ENCODE results near the gene RRP36.

DNA sequence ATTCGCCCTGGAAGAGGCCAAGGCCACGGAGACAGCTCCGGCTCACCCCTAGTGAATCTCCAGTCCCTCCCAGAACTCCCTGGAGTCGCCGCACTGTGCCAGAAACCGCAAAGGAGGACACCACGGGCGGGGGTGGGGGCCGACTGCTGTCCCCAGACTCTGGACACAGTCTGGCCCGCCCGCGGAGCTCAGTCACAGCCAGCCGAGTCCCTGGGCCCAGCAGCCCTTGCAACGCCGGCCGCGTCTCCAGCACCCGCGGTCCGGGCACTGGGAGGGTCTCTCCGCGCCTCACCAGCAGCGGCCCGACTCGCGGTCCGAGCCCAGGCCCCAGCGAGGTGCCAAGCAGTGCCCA is 43.0 kb upstream of the RRP36 start:
- TF ChIP-seq, protein P1, sequence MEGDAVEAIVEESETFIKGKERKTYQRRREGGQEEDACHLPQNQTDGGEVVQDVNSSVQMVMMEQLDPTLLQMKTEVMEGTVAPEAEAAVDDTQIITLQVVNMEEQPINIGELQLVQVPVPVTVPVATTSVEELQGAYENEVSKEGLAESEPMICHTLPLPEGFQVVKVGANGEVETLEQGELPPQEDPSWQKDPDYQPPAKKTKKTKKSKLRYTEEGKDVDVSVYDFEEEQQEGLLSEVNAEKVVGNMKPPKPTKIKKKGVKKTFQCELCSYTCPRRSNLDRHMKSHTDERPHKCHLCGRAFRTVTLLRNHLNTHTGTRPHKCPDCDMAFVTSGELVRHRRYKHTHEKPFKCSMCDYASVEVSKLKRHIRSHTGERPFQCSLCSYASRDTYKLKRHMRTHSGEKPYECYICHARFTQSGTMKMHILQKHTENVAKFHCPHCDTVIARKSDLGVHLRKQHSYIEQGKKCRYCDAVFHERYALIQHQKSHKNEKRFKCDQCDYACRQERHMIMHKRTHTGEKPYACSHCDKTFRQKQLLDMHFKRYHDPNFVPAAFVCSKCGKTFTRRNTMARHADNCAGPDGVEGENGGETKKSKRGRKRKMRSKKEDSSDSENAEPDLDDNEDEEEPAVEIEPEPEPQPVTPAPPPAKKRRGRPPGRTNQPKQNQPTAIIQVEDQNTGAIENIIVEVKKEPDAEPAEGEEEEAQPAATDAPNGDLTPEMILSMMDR (IDR thresholded peaks at IDR 0.05), result no peak
- TF ChIP-seq CHD2 (IDR thresholded peaks at IDR 0.05; ENCODE audit: low read length, partially characterized antibody) (no peak), TAF1 (IDR thresholded peaks at IDR 0.05; ENCODE audit: borderline replicate concordance, low read depth, low read length) (no peak), TCF12 (IDR thresholded peaks at IDR 0.05) (no peak), EP300 (IDR thresholded peaks at IDR 0.05; ENCODE audit: borderline replicate concordance in 1 of 2, low read depth in 1 of 2, low read length in 1 of 2) (no peak)
- TF ChIP-seq, protein P2, sequence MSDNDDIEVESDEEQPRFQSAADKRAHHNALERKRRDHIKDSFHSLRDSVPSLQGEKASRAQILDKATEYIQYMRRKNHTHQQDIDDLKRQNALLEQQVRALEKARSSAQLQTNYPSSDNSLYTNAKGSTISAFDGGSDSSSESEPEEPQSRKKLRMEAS (IDR thresholded peaks at IDR 0.05; ENCODE audit: low read depth), result no peak
- TF ChIP-seq, protein P3, sequence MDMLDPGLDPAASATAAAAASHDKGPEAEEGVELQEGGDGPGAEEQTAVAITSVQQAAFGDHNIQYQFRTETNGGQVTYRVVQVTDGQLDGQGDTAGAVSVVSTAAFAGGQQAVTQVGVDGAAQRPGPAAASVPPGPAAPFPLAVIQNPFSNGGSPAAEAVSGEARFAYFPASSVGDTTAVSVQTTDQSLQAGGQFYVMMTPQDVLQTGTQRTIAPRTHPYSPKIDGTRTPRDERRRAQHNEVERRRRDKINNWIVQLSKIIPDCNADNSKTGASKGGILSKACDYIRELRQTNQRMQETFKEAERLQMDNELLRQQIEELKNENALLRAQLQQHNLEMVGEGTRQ (IDR thresholded peaks at IDR 0.05; ENCODE audit: borderline replicate concordance, low read depth, low read length), result no peak

All from SK-N-SH (cell line).